A549 (cell line): ENCODE data around the gene PADI6.

Experiments
- CEBPB ChIP-seq, 2 experiments: fragments of >200 bp in 1 of 2; sonication (Bioruptor Twin) in 1 of 2; formaldehyde crosslinking in 1 of 2; IDR thresholded peaks; 2 replicates each; pipeline ENCODE4 v1.6.1; 2012 to 2016
- KDM1A ChIP-seq: fragments of 200-600 bp; sonication (generic); IDR thresholded peaks from 2 replicates; pipeline ENCODE4 v1.6.1; 2016; ENCODE audit warnings: low read depth, mild to moderate bottlenecking
- POLR2A ChIP-seq: IDR thresholded peaks from 2 replicates; pipeline ENCODE4 v1.6.1; 2012; ENCODE audit warnings: mild to moderate bottlenecking, low read length
- RAD21 ChIP-seq, 2 experiments: fragments of >200 bp in 1 of 2; sonication (Bioruptor Twin) in 1 of 2; formaldehyde crosslinking in 1 of 2; IDR thresholded peaks in 1 of 2; conservative IDR thresholded peaks in 1 of 2; 2 replicates in 1 of 2; 3 replicates in 1 of 2; pipeline ENCODE4 v1.6.1; 2012 to 2018; ENCODE audit warnings: inconsistent platforms in 1 of 2
- RCOR1 ChIP-seq: fragments of 150-350 bp; IDR thresholded peaks from 2 replicates; pipeline ENCODE4 v1.6.1; 2014; ENCODE audit warnings: antibody characterized with exemption, low read length, low read depth
- RFX5 ChIP-seq: fragments of 450-650 bp; IDR thresholded peaks from 2 replicates; pipeline ENCODE4 v1.7.1; 2014; ENCODE audit warnings: antibody characterized with exemption, mild to moderate bottlenecking, moderate library complexity
- ZNF302 ChIP-seq: fragments of 250-450 bp; sonication (Bioruptor Pico); IDR thresholded peaks from 2 replicates; pipeline ENCODE4 v1.9.0; 2021; ENCODE audit warnings: inconsistent platforms, mild to moderate bottlenecking, moderate library complexity
- TF ChIP-seq, protein P1 (sequence below): fragments of >200 bp; sonication (Bioruptor Twin); formaldehyde crosslinking; IDR thresholded peaks from 3 replicates; pipeline ENCODE4 v1.5.1; 2016
- TF ChIP-seq, protein P2 (sequence below): fragments of 150-350 bp; IDR thresholded peaks from 2 replicates; pipeline ENCODE4 v1.6.1; 2014; ENCODE audit warnings: low read depth, mild to moderate bottlenecking, low read length

DNA sequence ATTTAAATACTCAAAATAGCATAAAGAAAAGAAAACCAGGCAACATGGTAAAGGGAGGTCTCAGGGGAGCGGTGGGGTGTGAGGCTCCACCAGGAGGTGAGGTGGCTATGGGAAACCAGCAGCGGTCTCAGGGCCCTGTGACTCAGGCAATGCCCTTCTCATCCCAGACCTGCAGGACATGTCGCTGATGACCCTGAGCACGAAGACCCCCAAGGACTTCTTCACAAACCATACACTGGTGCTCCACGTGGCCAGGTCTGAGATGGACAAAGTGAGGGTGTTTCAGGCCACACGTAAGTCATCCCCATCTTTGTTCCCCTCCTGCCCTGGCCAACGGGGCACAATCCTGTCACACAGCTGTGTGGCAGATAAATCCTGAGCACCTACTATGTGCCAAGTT lies 32.5 kb upstream of the PADI6 start:
- no peak for TF ChIP-seq CEBPB (IDR thresholded peaks at IDR 0.05)
- TF ChIP-seq, protein P1, sequence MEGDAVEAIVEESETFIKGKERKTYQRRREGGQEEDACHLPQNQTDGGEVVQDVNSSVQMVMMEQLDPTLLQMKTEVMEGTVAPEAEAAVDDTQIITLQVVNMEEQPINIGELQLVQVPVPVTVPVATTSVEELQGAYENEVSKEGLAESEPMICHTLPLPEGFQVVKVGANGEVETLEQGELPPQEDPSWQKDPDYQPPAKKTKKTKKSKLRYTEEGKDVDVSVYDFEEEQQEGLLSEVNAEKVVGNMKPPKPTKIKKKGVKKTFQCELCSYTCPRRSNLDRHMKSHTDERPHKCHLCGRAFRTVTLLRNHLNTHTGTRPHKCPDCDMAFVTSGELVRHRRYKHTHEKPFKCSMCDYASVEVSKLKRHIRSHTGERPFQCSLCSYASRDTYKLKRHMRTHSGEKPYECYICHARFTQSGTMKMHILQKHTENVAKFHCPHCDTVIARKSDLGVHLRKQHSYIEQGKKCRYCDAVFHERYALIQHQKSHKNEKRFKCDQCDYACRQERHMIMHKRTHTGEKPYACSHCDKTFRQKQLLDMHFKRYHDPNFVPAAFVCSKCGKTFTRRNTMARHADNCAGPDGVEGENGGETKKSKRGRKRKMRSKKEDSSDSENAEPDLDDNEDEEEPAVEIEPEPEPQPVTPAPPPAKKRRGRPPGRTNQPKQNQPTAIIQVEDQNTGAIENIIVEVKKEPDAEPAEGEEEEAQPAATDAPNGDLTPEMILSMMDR = no peak
- TF ChIP-seq RFX5 = no peak
- TF ChIP-seq, protein P2, sequence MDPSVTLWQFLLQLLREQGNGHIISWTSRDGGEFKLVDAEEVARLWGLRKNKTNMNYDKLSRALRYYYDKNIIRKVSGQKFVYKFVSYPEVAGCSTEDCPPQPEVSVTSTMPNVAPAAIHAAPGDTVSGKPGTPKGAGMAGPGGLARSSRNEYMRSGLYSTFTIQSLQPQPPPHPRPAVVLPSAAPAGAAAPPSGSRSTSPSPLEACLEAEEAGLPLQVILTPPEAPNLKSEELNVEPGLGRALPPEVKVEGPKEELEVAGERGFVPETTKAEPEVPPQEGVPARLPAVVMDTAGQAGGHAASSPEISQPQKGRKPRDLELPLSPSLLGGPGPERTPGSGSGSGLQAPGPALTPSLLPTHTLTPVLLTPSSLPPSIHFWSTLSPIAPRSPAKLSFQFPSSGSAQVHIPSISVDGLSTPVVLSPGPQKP = no peak
- TF ChIP-seq KDM1A = no peak
- no peak for TF ChIP-seq RCOR1
- no peak for TF ChIP-seq POLR2A
- TF ChIP-seq ZNF302 (CRISPR knock-in tag) = no peak
- TF ChIP-seq RAD21 (conservative IDR thresholded peaks at IDR 0.05 in 1 of 2, IDR thresholded peaks at IDR 0.05 in 1 of 2) = no peak
